Fibroblast of lung (primary cell): ENCODE data around the gene CPSF7. TPM values are rescaled to one million over a fixed set of nuclear protein-coding genes. Genes with fewer than 3 reads are reported as not detected.
"Not testable (repeated sequence)": the region's sequence is repeated elsewhere in the genome, so short reads cannot be mapped to it uniquely, and the experiment has no call there.

Experiments
- DNase-seq, 2 donors: peaks; one replicate each; pipeline versions ENCODE4 v3.0.0 to v3.0.0-alpha.2; 2010; ENCODE audit warnings: low read depth in 2 of 2
- H2AFZ ChIP-seq: 2 replicates; pipeline ENCODE4 v1.5.1; 2012; ENCODE audit warnings: low read length, control low read depth, inconsistent platforms
- H3K27ac ChIP-seq: 2 replicates; pipeline ENCODE4 v1.5.1; 2011; ENCODE audit warnings: low read length, control low read depth; ENCODE audit not compliant: insufficient read depth
- H3K27me3 ChIP-seq: 2 replicates; pipeline ENCODE4 v1.5.1; 2011; ENCODE audit warnings: mild to moderate bottlenecking, low read length; ENCODE audit not compliant: control insufficient read depth, insufficient read depth
- H3K36me3 ChIP-seq: 2 replicates; pipeline ENCODE4 v1.5.1; 2011; ENCODE audit warnings: low read length; ENCODE audit not compliant: control insufficient read depth, insufficient read depth
- H3K4me1 ChIP-seq: 2 replicates; pipeline ENCODE4 v1.5.1; 2011; ENCODE audit warnings: low read length; ENCODE audit not compliant: control insufficient read depth, insufficient read depth; ENCODE audit errors: extremely low read depth
- H3K4me2 ChIP-seq: 2 replicates; pipeline ENCODE4 v1.5.1; 2011; ENCODE audit warnings: low read length, control low read depth; ENCODE audit not compliant: insufficient read depth; ENCODE audit errors: extremely low read depth
- H3K4me3 ChIP-seq, 4 experiments: fragments of 200-600 bp in 1 of 4; sonication (generic) in 1 of 4; replicated peaks in 1 of 4; 2 replicates each; pipeline ENCODE4 v1.5.1; 2011 to 2016; ENCODE audit warnings: low read length in 4 of 4, low read depth in 3 of 4, mild to moderate bottlenecking in 3 of 4, control low read depth in 2 of 4, inconsistent platforms in 1 of 4, mixed read lengths in 1 of 4; ENCODE audit not compliant: insufficient read depth in 1 of 4; ENCODE audit errors: control extremely low read depth in 1 of 4
- H3K79me2 ChIP-seq: 2 replicates; pipeline ENCODE4 v1.5.1; 2012; ENCODE audit warnings: mild to moderate bottlenecking, low read length, inconsistent platforms; ENCODE audit not compliant: control insufficient read depth, insufficient read depth
- H3K9ac ChIP-seq: 2 replicates; pipeline ENCODE4 v1.5.1; 2011; ENCODE audit warnings: mild to moderate bottlenecking, low read length, control low read depth; ENCODE audit not compliant: insufficient read depth
- H3K9me3 ChIP-seq: 2 replicates; pipeline ENCODE4 v1.5.1; 2012; ENCODE audit warnings: low read depth, low read length; ENCODE audit not compliant: control insufficient read depth, insufficient read depth
- H4K20me1 ChIP-seq: 2 replicates; pipeline ENCODE4 v1.5.1; 2011; ENCODE audit warnings: low read length; ENCODE audit not compliant: control insufficient read depth, insufficient read depth; ENCODE audit errors: extremely low read depth
- CTCF ChIP-seq, 2 donors: IDR thresholded peaks in 1 of 2; conservative IDR thresholded peaks in 1 of 2; 1 replicate in 1 of 2; 2 replicates in 1 of 2; pipeline ENCODE4 v1.5.1; 2011 to 2012; ENCODE audit warnings: low read length in 2 of 2, control low read depth in 1 of 2, inconsistent platforms in 1 of 2, low read depth in 1 of 2, mild to moderate bottlenecking in 1 of 2
- EZH2 ChIP-seq: IDR thresholded peaks from 2 replicates; pipeline ENCODE4 v1.5.1; 2012; ENCODE audit warnings: low read length, control low read depth, mild to moderate bottlenecking; ENCODE audit errors: missing control alignments
- polyA plus RNA-seq, 2 donors: library from polyadenylated mRNA; depleted of rRNA in 1 of 2; stranded (reverse) in 1 of 2; unstranded in 1 of 2; fragments of >200 nt; gene quantifications; 2 replicates each; pipeline ENCODE4 v1.2.1, GENCODE V29; 2011 to 2012; ENCODE audit warnings: missing spikeins in 1 of 2
- total RNA-seq: library from RNA; depleted of rRNA; stranded (reverse); fragments of >200 nt; gene quantifications from 2 replicates; pipeline ENCODE4 v1.2.1, GENCODE V29; 2014

The CPSF7 gene
- total and polyA plus RNA-seq, 2 donors (not counting 1 experiment from before 2014, with no cell fraction given): 18.0 to 38.1 TPM

DNA sequence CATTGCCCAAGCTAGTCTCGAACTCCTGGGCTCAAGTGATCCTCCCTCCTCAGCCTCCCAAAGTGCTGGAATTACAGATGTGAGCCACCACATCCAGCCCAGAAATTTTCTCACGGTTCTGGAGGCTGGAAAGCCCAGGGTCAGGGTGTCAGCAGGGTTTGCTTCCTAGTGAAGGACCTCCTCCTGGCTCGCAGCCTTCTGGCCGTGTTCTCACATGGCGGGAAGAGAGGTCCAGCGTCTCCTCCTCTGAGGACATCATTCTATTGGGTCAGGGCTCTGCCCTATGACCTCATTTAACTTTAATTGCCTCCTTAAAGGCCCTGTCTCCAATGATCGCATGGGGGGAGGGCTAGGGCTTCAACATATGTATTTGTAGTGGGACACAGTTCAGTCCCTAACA lies 38.2 kb upstream of the CPSF7 start:
- no peaks in the 10 kb centered on the region for H3K4me1 ChIP-seq
- no peak overlapping the region for H3K27ac ChIP-seq
- H2AFZ ChIP-seq: no peak overlapping the region
- no peaks in the 10 kb centered on the region for H3K27me3 ChIP-seq
- no peak overlapping the region for H3K4me2 ChIP-seq
- no peak for TF ChIP-seq EZH2
- no peaks in the 10 kb centered on the region for H4K20me1 ChIP-seq
- H3K36me3 ChIP-seq: peaks cover 1% of the 10 kb centered on the region
- H3K4me3 ChIP-seq: no peak overlapping the region
- H3K9me3 ChIP-seq: no peaks in the 10 kb centered on the region
- no peak for DNase-seq
- no peaks in the 10 kb centered on the region for H3K79me2 ChIP-seq
- no peak overlapping the region for H3K9ac ChIP-seq

DNA sequence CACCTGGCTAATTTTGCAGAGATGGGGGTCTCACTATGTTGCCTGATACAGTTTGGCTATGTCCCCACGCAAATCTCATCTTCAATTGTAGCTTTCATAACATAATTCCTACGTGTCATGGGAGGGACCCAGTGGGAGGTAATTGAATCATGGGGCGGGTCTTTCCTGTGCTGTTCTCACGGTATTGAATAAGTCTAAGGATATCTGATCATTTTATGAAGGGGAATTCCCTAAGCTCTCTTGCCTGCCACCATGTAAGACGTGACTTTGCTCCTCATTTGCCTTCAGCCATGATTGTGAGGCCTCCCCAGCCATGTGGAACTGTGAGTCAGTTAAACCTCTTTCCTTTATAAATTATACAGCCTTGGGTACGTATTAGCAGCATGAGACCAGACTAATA lies 37.8 kb upstream of the CPSF7 start:
- H3K79me2 ChIP-seq, H3K4me3 ChIP-seq, H3K4me2 ChIP-seq, H3K9ac ChIP-seq, H3K4me1 ChIP-seq, H3K9me3 ChIP-seq, H3K36me3 ChIP-seq, H2AFZ ChIP-seq, H4K20me1 ChIP-seq, H3K27me3 ChIP-seq, H3K27ac ChIP-seq, DNase-seq: not testable (repeated sequence)

- H3K36me3 ChIP-seq: no peaks in the 10 kb centered on the region
- no peak for DNase-seq
- H3K9ac ChIP-seq: no peak overlapping the region
- H4K20me1 ChIP-seq: no peaks in the 10 kb centered on the region
- H3K9me3 ChIP-seq: no peaks in the 10 kb centered on the region
- no peaks in the 10 kb centered on the region for H3K79me2 ChIP-seq
- no peak overlapping the region for H3K4me2 ChIP-seq
- H3K4me1 ChIP-seq: no peaks in the 10 kb centered on the region
- no peaks in the 10 kb centered on the region for H3K27me3 ChIP-seq
- no peak overlapping the region for H3K4me3 ChIP-seq
- no peak overlapping the region for H2AFZ ChIP-seq
- H3K27ac ChIP-seq: no peak overlapping the region
- TF ChIP-seq CTCF (conservative IDR thresholded peaks at IDR 0.05 in 1 of 2, IDR thresholded peaks at IDR 0.05 in 1 of 2; ENCODE audit: low read depth in 1 of 2, low read length in 2 of 2) (no peak), EZH2 (no peak)
Observed at GRCh38 chr11:61460986-61461385, 31.2 kb upstream of the CPSF7 start.

DNA sequence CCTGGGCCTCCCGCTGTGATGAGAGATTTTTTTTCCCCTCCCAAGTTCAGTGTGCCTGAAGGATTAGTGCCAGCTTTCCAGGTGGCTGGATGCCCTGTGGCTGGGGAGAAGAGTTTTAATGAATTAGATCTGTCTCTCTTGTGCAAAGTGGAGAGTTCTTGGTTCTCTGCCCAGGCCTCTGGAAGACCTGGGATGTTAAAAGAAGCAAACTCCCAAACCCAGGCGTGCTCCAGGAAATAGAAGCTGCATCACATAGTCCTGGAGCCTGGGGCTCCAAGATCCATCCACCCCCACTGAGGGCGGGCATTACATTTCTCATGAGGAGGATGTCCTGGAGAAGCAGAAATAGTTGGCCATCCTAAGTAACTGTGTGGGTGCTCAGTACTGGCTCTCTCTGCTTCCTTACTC lies 30.7 kb upstream of the CPSF7 start:
- no peak overlapping the region for H3K27ac ChIP-seq
- H3K9ac ChIP-seq: no peak overlapping the region
- no peaks in the 10 kb centered on the region for H3K79me2 ChIP-seq
- H3K4me3 ChIP-seq: no peak overlapping the region
- H3K27me3 ChIP-seq: no peaks in the 10 kb centered on the region
- no peaks in the 10 kb centered on the region for H3K9me3 ChIP-seq
- H4K20me1 ChIP-seq: no peaks in the 10 kb centered on the region
- no peaks in the 10 kb centered on the region for H3K4me1 ChIP-seq
- H2AFZ ChIP-seq: no peak overlapping the region
- DNase-seq: peak in 1 of 2 donors; percentile 52
- TF ChIP-seq EZH2: no peak
- no peak for TF ChIP-seq CTCF (conservative IDR thresholded peaks at IDR 0.05 in 1 of 2, IDR thresholded peaks at IDR 0.05 in 1 of 2; ENCODE audit: low read depth in 1 of 2, low read length in 2 of 2)
- no peak overlapping the region for H3K4me2 ChIP-seq
- H3K36me3 ChIP-seq: no peaks in the 10 kb centered on the region
